Colonic mucosa (tissue), 4 donors: ENCODE data around the gene FPR3. TPM values are rescaled to one million over a fixed set of nuclear protein-coding genes. Genes with fewer than 3 reads are reported as not detected.

ENCODE experiments used
- DNase-seq: peaks from one replicate; pipeline ENCODE4 v3.0.0-alpha.2; 2020
- H3K27ac ChIP-seq: fragments of 200-600 bp; one replicate; pipeline ENCODE4 v1.8.0; 2021
- H3K27me3 ChIP-seq: fragments of 200-600 bp; one replicate; pipeline ENCODE4 v1.8.0; 2021
- H3K36me3 ChIP-seq: fragments of 200-600 bp; one replicate; pipeline ENCODE4 v1.8.0; 2021
- H3K4me1 ChIP-seq: fragments of 200-600 bp; one replicate; pipeline ENCODE4 v1.8.0; 2021; ENCODE audit warnings: mild to moderate bottlenecking
- H3K4me3 ChIP-seq: fragments of 200-600 bp; one replicate; pipeline ENCODE4 v1.8.0; 2021
- H3K9ac ChIP-seq, 2 donors: one replicate each; pipeline ENCODE4 v1.7.0; 2013; ENCODE audit warnings: control low read depth in 2 of 2, low read depth in 2 of 2, low read length in 2 of 2
- H3K9me3 ChIP-seq: fragments of 200-600 bp; one replicate; pipeline ENCODE4 v1.8.0; 2021
- CTCF ChIP-seq: fragments of 200-600 bp; IDR thresholded peaks from one replicate; pipeline ENCODE4 v1.8.0; 2022; ENCODE audit warnings: antibody characterized with exemption, mild to moderate bottlenecking
- intact Hi-C: fragments of 100-400 bp; cut with DNase I; formaldehyde crosslinking; loops from one replicate; pipeline ENCODE4 v1.14.1; 2022
- total RNA-seq, 2 donors: library from RNA; stranded (reverse); fragmentation: NEBNext Ultra II Directional in 1 of 2; extraction: Animal tissue kit (Norgen Biotek cat#: 25700) in 1 of 2; gene quantifications; one replicate each; pipeline ENCODE4 v1.2.1, GENCODE V29; 2021
- donor health status: healthy.
- donor health status: DM: no; HTN: no; CAD: no.
- donor health status: DM: no; HTN: no; CAD: no.

Gene FPR3
- total RNA-seq, 2 donors from 2014 or later, result 1.3 to 7.1 TPM

GRCh38 chr19:51789061-51789795, 5.7 kb upstream of the FPR3 start:
- no peaks in the 10 kb centered on the region for H3K36me3 ChIP-seq

GRCh38 chr19:51792932-51793331, 2.0 kb upstream of the FPR3 start:
- intact Hi-C loops, result no loop called here
- Histone ChIP-seq H3K27ac (no peak overlapping the region), H3K4me3 (no peak overlapping the region), H3K27me3 (no peaks in the 10 kb centered on the region), H3K36me3 (no peaks in the 10 kb centered on the region), H3K9me3 (no peaks in the 10 kb centered on the region), H3K4me1 (no peaks in the 10 kb centered on the region), H3K9ac (no peak overlapping the region)
- no peak for TF ChIP-seq CTCF
- DNase-seq, result no peak

More at GRCh38 chr19:51789061-51789795, 5.7 kb upstream of the FPR3 start:
- Histone ChIP-seq H3K9ac (no peak overlapping the region), H3K27me3 (no peaks in the 10 kb centered on the region), H3K9me3 (no peaks in the 10 kb centered on the region), H3K4me3 (no peak overlapping the region), H3K27ac (no peak overlapping the region), H3K4me1 (no peaks in the 10 kb centered on the region)
- no peak for TF ChIP-seq CTCF
- intact Hi-C loops, result no loop called here
- DNase-seq, result no peak

GRCh38 chr19:51793994-51794393, 963 bp upstream of the FPR3 start:
- no peak for TF ChIP-seq CTCF
- no peak overlapping the region for H3K27ac ChIP-seq
- H3K9me3 ChIP-seq, result no peaks in the 10 kb centered on the region
- H3K36me3 ChIP-seq, result no peaks in the 10 kb centered on the region
- H3K27me3 ChIP-seq, result no peaks in the 10 kb centered on the region
- intact Hi-C loops, result no loop called here
- H3K4me3 ChIP-seq, result no peak overlapping the region
- no peak for DNase-seq
- no peak overlapping the region for H3K9ac ChIP-seq
- no peaks in the 10 kb centered on the region for H3K4me1 ChIP-seq

- DNase-seq, result no peak
- H3K27ac ChIP-seq, result no peak overlapping the region
- H3K4me3 ChIP-seq, result no peak overlapping the region
- no peak for TF ChIP-seq CTCF
- intact Hi-C loops, result no loop called here
- no peaks in the 10 kb centered on the region for H3K27me3 ChIP-seq
- H3K36me3 ChIP-seq, result no peaks in the 10 kb centered on the region
- no peak overlapping the region for H3K9ac ChIP-seq
- no peaks in the 10 kb centered on the region for H3K4me1 ChIP-seq
- H3K9me3 ChIP-seq, result no peaks in the 10 kb centered on the region
Observed at GRCh38 chr19:51796195-51796679, 1.3 kb downstream of the FPR3 start.

- H3K27me3 ChIP-seq, result no peaks in the 10 kb centered on the region
- H3K9me3 ChIP-seq, result no peaks in the 10 kb centered on the region
- H3K9ac ChIP-seq, result no peak overlapping the region
- no peaks in the 10 kb centered on the region for H3K36me3 ChIP-seq
- no peak overlapping the region for H3K27ac ChIP-seq
- DNase-seq, result no peak
- H3K4me1 ChIP-seq, result no peaks in the 10 kb centered on the region
- no peak overlapping the region for H3K4me3 ChIP-seq
- intact Hi-C loops, result no loop called here
- TF ChIP-seq CTCF, result no peak
Observed at GRCh38 chr19:51797480-51797879, 2.5 kb downstream of the FPR3 start.
